Chondrocyte (in vitro differentiated cells): Measurements from ENCODE around the gene KCNQ1OT1. TPM values are rescaled to one million over a fixed set of nuclear protein-coding genes. Genes with fewer than 3 reads are reported as not detected.
A peak's percentile ranks its signal among the peaks of the same experiment; 100 is the strongest.

Experiments used
- DNase-seq: peaks from one replicate; pipeline ENCODE4 v3.0.0; 2021; ENCODE audit warnings: mixed read lengths, low spot score
- H3K27ac Mint-ChIP-seq: one replicate; pipeline ENCODE4 v1.8.0; 2021; ENCODE audit warnings: mild to moderate bottlenecking, moderate library complexity, mixed read lengths; ENCODE audit not compliant: unreplicated experiment
- H3K27me3 Mint-ChIP-seq: 2 replicates; pipeline ENCODE4 v1.8.0; 2021; ENCODE audit warnings: low read depth, mixed read lengths
- H3K36me3 Mint-ChIP-seq: 2 replicates; pipeline ENCODE4 v1.8.0; 2021; ENCODE audit warnings: low read depth, mixed read lengths
- H3K4me1 Mint-ChIP-seq: 2 replicates; pipeline ENCODE4 v1.8.0; 2021; ENCODE audit warnings: low read depth, mild to moderate bottlenecking, mixed read lengths
- H3K4me3 Mint-ChIP-seq: one replicate; pipeline ENCODE4 v1.8.0; 2021; ENCODE audit warnings: mild to moderate bottlenecking, moderate library complexity, mixed read lengths; ENCODE audit not compliant: unreplicated experiment
- H3K9me3 Mint-ChIP-seq: 2 replicates; pipeline ENCODE4 v1.8.0; 2021; ENCODE audit warnings: low read depth, mixed read lengths
- CTCF ChIP-seq: fragments of 200-600 bp; sonication (generic); IDR thresholded peaks from 2 replicates; pipeline ENCODE4 v1.5.0; 2021; ENCODE audit warnings: antibody characterized with exemption, mild to moderate bottlenecking, moderate library complexity
- total RNA-seq: library from RNA; stranded (reverse); gene quantifications from 3 replicates; pipeline ENCODE4 v1.2.1, GENCODE V29; 2021

Gene KCNQ1OT1
- total RNA-seq, 1 donor from 2014 or later: 2.5 TPM

GRCh38 chr11:2698386-2699184 is 1.2 kb downstream of the KCNQ1OT1 start:
- no peaks in the 10 kb centered on the region for H3K36me3 Mint-ChIP-seq
- peaks cover 57% of the 10 kb centered on the region for H3K4me1 Mint-ChIP-seq
- peak overlapping the region; percentile 83 for H3K27ac Mint-ChIP-seq
- no peaks in the 10 kb centered on the region for H3K9me3 Mint-ChIP-seq
- no peaks in the 10 kb centered on the region for H3K27me3 Mint-ChIP-seq
- H3K4me3 Mint-ChIP-seq: peak overlapping the region; percentile 87
- no peak for TF ChIP-seq CTCF
- DNase-seq: peak; percentile 28

GRCh38 chr11:2697866-2698265 is 1.9 kb downstream of the KCNQ1OT1 start:
- no peak overlapping the region for H3K27ac Mint-ChIP-seq
- H3K9me3 Mint-ChIP-seq: no peaks in the 10 kb centered on the region
- no peaks in the 10 kb centered on the region for H3K27me3 Mint-ChIP-seq
- H3K4me1 Mint-ChIP-seq: peaks cover 52% of the 10 kb centered on the region
- DNase-seq: no peak
- TF ChIP-seq CTCF: no peak
- no peaks in the 10 kb centered on the region for H3K36me3 Mint-ChIP-seq
- H3K4me3 Mint-ChIP-seq: peak overlapping the region; percentile 87

GRCh38 chr11:2696455-2696854 is 3.3 kb downstream of the KCNQ1OT1 start:
- Mint-ChIP-seq H3K27me3 (no peaks in the 10 kb centered on the region), H3K4me1 (peaks cover 63% of the 10 kb centered on the region), H3K4me3 (peak overlapping the region; percentile 14), H3K27ac (no peak overlapping the region), H3K9me3 (no peaks in the 10 kb centered on the region), H3K36me3 (peaks cover 3% of the 10 kb centered on the region)
- DNase-seq: no peak
- no peak for TF ChIP-seq CTCF

- Mint-ChIP-seq H3K27ac (no peak overlapping the region), H3K4me3 (no peak overlapping the region), H3K36me3 (peaks cover 3% of the 10 kb centered on the region), H3K27me3 (no peaks in the 10 kb centered on the region), H3K9me3 (no peaks in the 10 kb centered on the region), H3K4me1 (peaks cover 60% of the 10 kb centered on the region)
- peak; percentile 37 for DNase-seq
- no peak for TF ChIP-seq CTCF
Measured at GRCh38 chr11:2694995-2695939, 4.5 kb downstream of the KCNQ1OT1 start.

- Mint-ChIP-seq H3K27ac (no peak overlapping the region), H3K9me3 (no peaks in the 10 kb centered on the region), H3K4me3 (no peak overlapping the region), H3K27me3 (no peaks in the 10 kb centered on the region), H3K4me1 (peaks cover 64% of the 10 kb centered on the region), H3K36me3 (peaks cover 6% of the 10 kb centered on the region)
- TF ChIP-seq CTCF: no peak
- DNase-seq: no peak
Measured at GRCh38 chr11:2694495-2694894, 5.3 kb downstream of the KCNQ1OT1 start.
